HepG2 (cell line): Measurements from ENCODE around the gene TMEM127.

Experiments used
- NFRKB ChIP-seq: fragments of 450-650 bp; IDR thresholded peaks from 2 replicates; pipeline ENCODE4 v1.6.1; 2017
- POLR2A ChIP-seq, 2 experiments: IDR thresholded peaks; 2 replicates each; pipeline ENCODE4 v1.6.1; 2011; ENCODE audit warnings: low read depth in 2 of 2, low read length in 2 of 2, mild to moderate bottlenecking in 1 of 2, moderate library complexity in 1 of 2; ENCODE audit not compliant: insufficient read depth in 1 of 2
- STAG1 ChIP-seq: sonication (generic); formaldehyde crosslinking; IDR thresholded peaks from 2 replicates; pipeline ENCODE4 v1.4.0; 2020; ENCODE audit warnings: missing genetic modification reagents
- TEAD2 ChIP-seq: sonication (generic); formaldehyde crosslinking; IDR thresholded peaks from 2 replicates; pipeline ENCODE4 v1.9.0; 2021; ENCODE audit warnings: missing genetic modification reagents
- ZNF800 ChIP-seq: sonication (generic); formaldehyde crosslinking; IDR thresholded peaks from 2 replicates; pipeline ENCODE4 v1.4.0; 2020; ENCODE audit warnings: missing genetic modification reagents
- ZNF883 ChIP-seq: sonication (generic); formaldehyde crosslinking; IDR thresholded peaks from 2 replicates; pipeline ENCODE4 v1.5.1; 2020; ENCODE audit warnings: mild to moderate bottlenecking, missing genetic modification reagents; ENCODE audit errors: not compliant biosample characterization

GRCh38 chr2:96198921-96199320 lies 66.9 kb downstream of the TMEM127 start:
- TF ChIP-seq ZNF883 (CRISPR knock-in tag) (no peak), TEAD2 (no peak), NFRKB (no peak), POLR2A (IDR thresholded peaks at IDR 0.05; ENCODE audit: insufficient read depth in 1 of 2, low read depth in 2 of 2, low read length in 2 of 2) (no peak), STAG1 (CRISPR knock-in tag) (no peak), ZNF800 (CRISPR knock-in tag) (no peak)
